Measurements from ENCODE around the gene KCNH4. TPM values are rescaled to one million over a fixed set of nuclear protein-coding genes. Genes with fewer than 3 reads are reported as not detected.
"Not testable (repeated sequence)": the region's sequence is repeated elsewhere in the genome, so short reads cannot be mapped to it uniquely, and the experiment has no call there.

KCNH4 gene
- total and polyA plus RNA-seq, 9 donors = 0.07 to 0.40 (median 0.12) TPM; not detected in 4

DNA sequence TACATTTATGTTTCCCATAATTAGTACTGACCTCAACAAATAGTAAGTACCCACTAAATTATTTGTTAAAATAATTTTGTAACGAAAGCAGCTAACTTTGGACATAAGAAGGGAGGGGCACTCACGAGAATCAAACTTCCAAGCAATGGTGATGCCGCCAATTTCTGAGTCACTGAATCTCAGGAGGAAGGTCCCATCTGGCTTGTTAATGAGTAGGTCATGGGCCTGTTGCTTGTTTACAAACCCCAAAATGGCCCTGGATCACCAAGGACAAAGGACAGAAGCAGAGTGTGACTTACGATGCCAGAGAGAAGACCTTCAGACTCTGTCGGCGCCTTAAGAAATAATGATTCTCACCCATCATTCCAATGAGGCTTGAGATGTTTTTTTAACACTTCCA is 29.1 kb upstream of the KCNH4 start:
- peak overlapping the region in 1 of 2 donors; percentile 78 for H3K27ac ChIP-seq
- TF ChIP-seq POLR2A (IDR thresholded peaks at IDR 0.05) (no peak), EP300 (IDR thresholded peaks at IDR 0.05) (no peak)
- TF ChIP-seq, protein P1, sequence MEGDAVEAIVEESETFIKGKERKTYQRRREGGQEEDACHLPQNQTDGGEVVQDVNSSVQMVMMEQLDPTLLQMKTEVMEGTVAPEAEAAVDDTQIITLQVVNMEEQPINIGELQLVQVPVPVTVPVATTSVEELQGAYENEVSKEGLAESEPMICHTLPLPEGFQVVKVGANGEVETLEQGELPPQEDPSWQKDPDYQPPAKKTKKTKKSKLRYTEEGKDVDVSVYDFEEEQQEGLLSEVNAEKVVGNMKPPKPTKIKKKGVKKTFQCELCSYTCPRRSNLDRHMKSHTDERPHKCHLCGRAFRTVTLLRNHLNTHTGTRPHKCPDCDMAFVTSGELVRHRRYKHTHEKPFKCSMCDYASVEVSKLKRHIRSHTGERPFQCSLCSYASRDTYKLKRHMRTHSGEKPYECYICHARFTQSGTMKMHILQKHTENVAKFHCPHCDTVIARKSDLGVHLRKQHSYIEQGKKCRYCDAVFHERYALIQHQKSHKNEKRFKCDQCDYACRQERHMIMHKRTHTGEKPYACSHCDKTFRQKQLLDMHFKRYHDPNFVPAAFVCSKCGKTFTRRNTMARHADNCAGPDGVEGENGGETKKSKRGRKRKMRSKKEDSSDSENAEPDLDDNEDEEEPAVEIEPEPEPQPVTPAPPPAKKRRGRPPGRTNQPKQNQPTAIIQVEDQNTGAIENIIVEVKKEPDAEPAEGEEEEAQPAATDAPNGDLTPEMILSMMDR (IDR thresholded peaks at IDR 0.05) = no peak
- H3K27me3 ChIP-seq = no peaks in the 10 kb centered on the region
- peaks cover 4% of the 10 kb centered on the region for H3K4me1 ChIP-seq (ENCODE audit: insufficient read depth)
- 86 to 92% (median 89%) methylated on average over 6 of the region's 6 CpGs for WGBS, 3 donors
- intact Hi-C loops (cut with DNase I) = no loop called here
- no peaks in the 10 kb centered on the region for H3K9me3 ChIP-seq
- no peaks in the 10 kb centered on the region for H3K36me3 ChIP-seq
- no peak for DNase-seq
- H3K4me3 ChIP-seq = no peak overlapping the region

DNA sequence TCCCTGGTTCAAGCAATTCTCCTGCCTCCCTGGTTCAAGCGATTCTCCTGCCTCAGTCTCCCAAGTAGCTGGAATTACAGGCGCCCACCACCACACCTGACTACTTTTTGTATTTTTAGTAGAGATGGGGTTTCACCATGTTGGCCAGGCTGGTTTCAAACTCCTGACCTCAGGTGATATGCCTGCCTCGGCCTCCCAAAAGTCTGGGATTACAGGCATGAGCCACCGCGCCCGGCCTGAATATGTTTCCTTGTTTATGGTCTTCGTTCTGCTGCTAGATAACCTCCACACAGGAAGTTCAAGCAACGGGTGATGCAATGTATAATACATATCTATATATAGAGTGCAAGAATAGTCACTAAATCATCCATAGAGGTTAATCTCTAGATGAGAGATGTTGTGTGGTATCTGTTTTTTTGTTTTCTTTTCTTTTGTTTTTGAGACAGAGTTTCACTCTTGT is 25.2 kb upstream of the KCNH4 start:
- H3K9me3 ChIP-seq; H3K27ac ChIP-seq; intact Hi-C loops (cut with DNase I); DNase-seq; H3K36me3 ChIP-seq; H3K27me3 ChIP-seq; H3K4me1 ChIP-seq (ENCODE audit: insufficient read depth); H3K4me3 ChIP-seq: not testable (repeated sequence)
- 81 to 90% (median 86%) methylated on average over 8 of the region's 8 CpGs for WGBS, 3 donors

DNA sequence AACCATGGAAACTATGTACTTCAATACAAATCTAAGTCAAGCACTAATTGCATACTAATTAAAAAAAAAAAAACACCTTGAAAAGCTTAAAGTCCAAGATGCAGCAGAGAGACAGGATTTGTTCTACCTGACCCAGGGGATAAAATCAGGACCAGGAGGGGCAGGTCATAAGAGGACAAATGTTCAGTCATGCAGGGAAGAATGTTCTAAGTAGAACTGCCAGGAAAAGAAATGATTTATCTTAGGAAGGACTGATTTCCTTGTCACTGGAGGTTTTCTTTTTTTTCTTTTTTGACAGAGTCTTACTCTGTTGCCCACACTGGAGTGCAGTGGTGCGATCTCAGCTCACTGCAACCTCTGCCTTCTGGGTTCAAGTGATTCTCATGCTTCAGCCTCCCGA is 22.4 kb upstream of the KCNH4 start:
- intact Hi-C loops (cut with DNase I) = no loop called here
- no peaks in the 10 kb centered on the region for H3K36me3 ChIP-seq
- no peaks in the 10 kb centered on the region for H3K27me3 ChIP-seq
- no peak overlapping the region for H3K4me3 ChIP-seq
- H3K9me3 ChIP-seq = no peaks in the 10 kb centered on the region
- DNase-seq = no peak
- WGBS, 3 donors = 89 to 98% (median 96%) methylated on average over 2 of the region's 2 CpGs
- no peak overlapping the region for H3K27ac ChIP-seq
- no peak for TF ChIP-seq POLR2A (IDR thresholded peaks at IDR 0.05)
- TF ChIP-seq EP300 (IDR thresholded peaks at IDR 0.05) = no peak
- TF ChIP-seq, protein P1 (IDR thresholded peaks at IDR 0.05) = no peak
- H3K4me1 ChIP-seq (ENCODE audit: insufficient read depth) = no peaks in the 10 kb centered on the region

DNA sequence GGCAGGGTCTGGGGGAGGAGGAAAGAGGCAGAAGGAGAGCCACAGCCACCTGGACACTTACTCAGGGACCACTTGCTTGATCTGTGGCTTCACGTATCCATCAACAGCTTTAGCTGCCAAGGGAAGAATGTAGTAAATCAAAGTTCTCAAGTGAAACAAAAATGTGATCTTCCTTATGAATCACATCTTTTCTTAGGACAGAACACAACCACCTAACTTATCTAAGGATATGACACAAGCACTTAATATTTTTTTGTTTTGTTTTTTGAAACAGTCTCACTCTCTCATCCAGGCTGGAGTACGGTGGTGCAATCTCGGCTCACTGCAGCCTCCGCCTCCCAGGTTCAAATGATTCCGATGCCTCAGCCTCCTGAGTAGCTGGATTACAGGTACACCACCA is 21.8 kb upstream of the KCNH4 start:
- Histone ChIP-seq H3K4me1 (ENCODE audit: insufficient read depth) (no peaks in the 10 kb centered on the region), H3K9me3 (no peaks in the 10 kb centered on the region), H3K27me3 (no peaks in the 10 kb centered on the region), H3K27ac (no peak overlapping the region), H3K36me3 (no peaks in the 10 kb centered on the region), H3K4me3 (no peak overlapping the region)
- WGBS, 3 donors = 70 to 87% (median 80%) methylated on average over 5 of the region's 5 CpGs
- DNase-seq = no peak
- intact Hi-C loops (cut with DNase I) = no loop called here
- TF ChIP-seq, protein P1 (IDR thresholded peaks at IDR 0.05) = no peak
- TF ChIP-seq EP300 (IDR thresholded peaks at IDR 0.05) (no peak), POLR2A (IDR thresholded peaks at IDR 0.05) (no peak)

DNA sequence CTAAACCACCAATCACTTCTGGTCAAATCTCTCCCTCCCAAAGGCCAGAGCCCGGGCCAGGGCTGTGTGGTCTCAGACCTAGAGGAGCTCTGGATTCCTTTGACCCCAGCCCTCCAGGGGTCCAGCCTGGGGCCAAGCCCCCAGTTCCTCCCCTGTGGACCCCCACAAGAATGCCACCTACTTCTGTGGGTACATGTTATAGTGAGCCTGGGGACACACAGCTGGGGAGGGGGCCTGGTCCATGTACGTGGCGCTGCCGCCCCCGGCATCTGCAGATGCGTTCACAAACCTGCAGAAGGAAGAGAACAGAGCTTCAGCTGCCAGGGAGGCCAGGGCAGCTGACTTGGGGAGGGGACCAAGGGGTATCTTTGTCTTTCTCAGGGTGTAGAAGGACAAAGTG is 21.2 kb upstream of the KCNH4 start:
- peak overlapping the region in 1 of 2 donors; percentile 39 for H3K27ac ChIP-seq
- no peaks in the 10 kb centered on the region for H3K27me3 ChIP-seq
- no peaks in the 10 kb centered on the region for H3K4me1 ChIP-seq (ENCODE audit: insufficient read depth)
- TF ChIP-seq EP300 (IDR thresholded peaks at IDR 0.05) (no peak), POLR2A (IDR thresholded peaks at IDR 0.05) (no peak)
- no peaks in the 10 kb centered on the region for H3K36me3 ChIP-seq
- no peak overlapping the region for H3K4me3 ChIP-seq
- 90 to 96% (median 94%) methylated on average over 6 of the region's 6 CpGs for WGBS, 3 donors
- DNase-seq = no peak
- intact Hi-C loops (cut with DNase I) = no loop called here
- H3K9me3 ChIP-seq = no peaks in the 10 kb centered on the region

DNA sequence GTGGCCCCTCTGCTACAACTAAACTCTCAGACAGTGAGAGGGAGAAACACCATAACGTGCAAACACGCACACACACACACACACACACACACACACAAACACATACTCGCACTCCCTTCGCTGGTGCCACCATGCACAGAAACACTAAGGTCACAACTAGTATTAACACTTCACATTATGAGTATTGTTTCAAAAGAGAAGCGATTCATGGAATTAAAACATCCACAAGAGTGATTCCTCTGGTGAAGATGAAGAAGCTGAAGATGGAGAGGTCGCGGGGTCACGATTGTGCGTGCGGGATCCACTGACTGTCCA is 20.5 kb upstream of the KCNH4 start:
- WGBS, 3 donors = 57 to 78% (median 59%) methylated on average over 10 of the region's 10 CpGs
- Histone ChIP-seq H3K36me3 (no peaks in the 10 kb centered on the region), H3K27me3 (no peaks in the 10 kb centered on the region), H3K27ac (peak overlapping the region in 1 of 2 donors; percentile 39), H3K9me3 (no peaks in the 10 kb centered on the region), H3K4me1 (ENCODE audit: insufficient read depth) (no peaks in the 10 kb centered on the region), H3K4me3 (no peak overlapping the region)
- TF ChIP-seq, protein P1 (IDR thresholded peaks at IDR 0.05) = no peak
- TF ChIP-seq EP300 (IDR thresholded peaks at IDR 0.05) = no peak
- no peak for TF ChIP-seq POLR2A (IDR thresholded peaks at IDR 0.05)
- intact Hi-C loops (cut with DNase I) = no loop called here
- DNase-seq = no peak

Data from ovary (tissue), 9 donors.